Stimulated activated naive CD8-positive, alpha-beta T cell treated with anti-CD3 and anti-CD28 coated beads, Interleukin-15, amount 100 ng/mL, for 72 hours (primary cell): Measurements from ENCODE around the gene TK1.
"Not testable (repeated sequence)": the region's sequence is repeated elsewhere in the genome, so short reads cannot be mapped to it uniquely, and the experiment has no call there.

Source experiments
- ATAC-seq: fragments of 150-1000 bp; cut with Tn5 transposase; 2 replicates; pipeline ENCODE4 v1.10.0; 2021; ENCODE audit warnings: mild to moderate bottlenecking, moderate library complexity
- DNase-seq, 2 donors: peaks; one replicate each; pipeline ENCODE4 v3.0.0; 2021 to 2022
- H3K27ac Mint-ChIP-seq, 2 donors: one replicate each; pipeline ENCODE4 v1.8.0; 2022; ENCODE audit warnings: mild to moderate bottlenecking in 2 of 2, mixed read lengths in 2 of 2, moderate library complexity in 2 of 2
- H3K27me3 Mint-ChIP-seq: one replicate; pipeline ENCODE4 v1.8.0; 2022; ENCODE audit warnings: mixed read lengths
- H3K4me1 Mint-ChIP-seq: one replicate; pipeline ENCODE4 v1.8.0; 2022; ENCODE audit warnings: mild to moderate bottlenecking, mixed read lengths
- H3K4me3 Mint-ChIP-seq, 2 donors: one replicate each; pipeline ENCODE4 v1.8.0; 2022; ENCODE audit warnings: mild to moderate bottlenecking in 2 of 2, mixed read lengths in 2 of 2, moderate library complexity in 1 of 2
- H3K9me3 Mint-ChIP-seq, 2 donors: one replicate each; pipeline ENCODE4 v1.8.0; 2022; ENCODE audit warnings: mixed read lengths in 2 of 2

TK1 gene

DNA sequence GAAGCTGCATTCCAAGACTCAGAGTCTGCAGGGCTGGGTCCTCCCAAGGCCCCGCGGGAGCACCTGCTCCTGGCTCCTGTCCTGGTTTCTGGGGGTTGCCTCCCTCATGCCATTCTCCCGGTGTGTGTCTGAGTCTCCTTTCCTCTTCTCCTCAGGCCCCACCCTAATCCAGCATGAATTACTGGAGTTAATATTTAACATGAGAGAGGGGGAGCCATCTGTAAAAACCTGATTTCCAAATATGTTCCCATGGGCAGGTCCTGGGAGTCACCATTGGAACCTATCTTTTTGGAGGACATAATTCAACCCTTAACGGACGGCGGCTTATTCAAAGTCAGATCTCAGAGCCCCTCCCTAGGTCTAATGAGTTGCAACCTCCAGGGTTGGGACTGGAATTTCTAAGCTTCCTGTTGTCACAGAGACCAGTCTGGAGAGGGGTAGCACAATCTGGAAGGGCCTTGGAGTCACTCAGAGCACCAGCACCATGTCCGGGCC is 35.3 kb downstream of the TK1 start:
- Mint-ChIP-seq H3K9me3 (no peaks in the 10 kb centered on the region), H3K27me3 (no peaks in the 10 kb centered on the region), H3K4me3 (no peak overlapping the region), H3K4me1 (peaks cover 32% of the 10 kb centered on the region), H3K27ac (no peak overlapping the region)
- DNase-seq (no peak), ATAC-seq (no peak)

DNA sequence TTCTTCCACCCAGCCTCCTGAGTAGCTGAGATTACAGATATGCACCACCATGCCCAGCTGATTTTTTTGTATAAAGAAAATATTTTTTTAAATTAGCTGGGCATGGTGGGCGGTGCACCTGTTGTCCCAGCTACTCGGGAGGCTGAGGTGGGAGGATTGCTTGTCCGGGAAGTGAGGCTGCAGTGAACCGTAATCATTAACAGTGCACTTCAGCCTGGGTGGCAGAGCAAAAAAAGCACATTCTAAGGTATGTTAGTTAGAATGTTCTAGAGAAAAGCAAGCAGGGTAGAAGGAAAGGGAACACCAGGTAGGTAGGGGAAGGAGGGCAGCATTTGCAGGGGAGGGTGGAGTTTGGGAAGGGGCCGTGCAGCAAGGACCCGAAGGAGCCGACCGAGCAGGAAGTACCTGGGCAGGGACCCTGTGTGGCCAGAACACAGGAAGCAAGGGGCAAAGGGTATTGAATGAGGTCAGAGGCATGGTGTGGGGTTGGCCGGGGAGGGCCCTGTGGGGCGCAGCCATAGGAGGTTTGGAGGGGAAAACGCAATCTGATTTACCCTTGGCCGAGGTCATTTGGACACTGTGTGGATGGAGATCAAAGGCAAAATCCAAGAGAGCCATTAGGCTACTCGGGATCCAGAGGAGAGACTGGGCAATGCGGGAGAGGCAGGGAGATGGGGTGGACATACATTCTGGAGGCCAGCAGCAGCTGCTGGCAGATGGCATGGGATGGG is 38.4 kb downstream of the TK1 start:
- DNase-seq (no peak), ATAC-seq (no peak)
- Mint-ChIP-seq H3K27ac (peak overlapping the region; percentile 27 to 87), H3K9me3 (no peaks in the 10 kb centered on the region), H3K4me3 (no peak overlapping the region), H3K4me1 (peaks cover 39% of the 10 kb centered on the region), H3K27me3 (no peaks in the 10 kb centered on the region)

DNA sequence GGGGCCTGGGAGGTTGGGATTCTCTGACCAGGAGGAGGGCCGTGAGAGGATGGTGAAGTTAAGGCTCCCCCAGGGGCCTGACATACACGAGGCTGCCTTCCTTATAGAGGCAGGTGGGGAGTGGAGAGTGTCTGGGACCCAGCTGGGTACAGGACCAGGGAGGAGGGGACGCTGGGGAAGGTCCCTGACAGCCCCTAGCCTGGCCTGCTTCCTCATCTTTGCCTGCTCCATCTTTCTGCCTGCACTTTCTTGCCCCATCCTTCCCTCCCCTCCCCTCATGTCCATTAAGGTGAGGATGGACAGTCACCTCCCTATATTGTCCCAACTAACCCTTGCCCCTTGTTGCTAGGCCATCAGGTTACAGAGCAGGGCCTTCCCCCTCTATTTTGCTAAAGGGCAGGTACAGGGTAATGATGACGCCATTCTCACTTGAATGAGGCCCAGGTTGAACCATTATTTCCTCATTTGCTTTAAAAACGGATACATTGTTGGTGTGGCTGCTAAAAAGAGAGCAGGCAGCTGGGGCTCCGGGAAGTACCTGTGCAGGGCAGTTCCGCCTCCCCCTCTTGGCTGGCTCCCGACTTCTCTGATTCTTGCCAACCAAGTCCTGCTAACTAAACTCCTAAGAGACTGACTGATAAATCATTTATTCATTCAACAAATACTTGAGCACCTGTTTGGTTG is 39.4 kb downstream of the TK1 start:
- H3K4me3 Mint-ChIP-seq: no peak overlapping the region
- ATAC-seq (peak; percentile 35), DNase-seq (no peak)
- H3K4me1 Mint-ChIP-seq: peaks cover 49% of the 10 kb centered on the region
- no peaks in the 10 kb centered on the region for H3K9me3 Mint-ChIP-seq
- peak overlapping the region; percentile 34 to 64 for H3K27ac Mint-ChIP-seq
- H3K27me3 Mint-ChIP-seq: no peaks in the 10 kb centered on the region

DNA sequence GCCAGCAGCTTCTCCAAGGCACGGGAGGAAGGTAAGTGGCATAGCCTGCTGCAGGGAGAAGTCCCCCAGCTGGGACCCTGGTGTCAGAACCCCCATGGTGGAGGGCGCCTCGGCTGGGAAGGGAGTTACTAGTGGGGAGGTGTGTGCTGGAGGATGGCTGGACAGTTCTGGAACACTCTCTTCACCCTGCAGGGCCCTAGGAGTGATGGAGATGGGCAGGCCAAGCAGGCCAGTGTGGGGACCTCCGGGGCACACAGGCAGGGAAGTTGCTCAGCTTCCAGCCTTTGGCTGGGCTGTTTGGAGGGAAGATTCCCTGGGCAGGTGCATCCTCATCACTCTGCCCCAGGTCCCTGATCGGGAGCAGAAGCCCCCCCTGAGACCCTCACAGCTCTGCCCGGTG is 40.0 kb downstream of the TK1 start:
- ATAC-seq (no peak), DNase-seq (no peak)
- Mint-ChIP-seq H3K4me3 (peak overlapping the region in 1 of 2 donors; percentile 43), H3K9me3 (no peaks in the 10 kb centered on the region), H3K27ac (peak overlapping the region in 1 of 2 donors; percentile 34), H3K4me1 (peaks cover 54% of the 10 kb centered on the region), H3K27me3 (no peaks in the 10 kb centered on the region)

DNA sequence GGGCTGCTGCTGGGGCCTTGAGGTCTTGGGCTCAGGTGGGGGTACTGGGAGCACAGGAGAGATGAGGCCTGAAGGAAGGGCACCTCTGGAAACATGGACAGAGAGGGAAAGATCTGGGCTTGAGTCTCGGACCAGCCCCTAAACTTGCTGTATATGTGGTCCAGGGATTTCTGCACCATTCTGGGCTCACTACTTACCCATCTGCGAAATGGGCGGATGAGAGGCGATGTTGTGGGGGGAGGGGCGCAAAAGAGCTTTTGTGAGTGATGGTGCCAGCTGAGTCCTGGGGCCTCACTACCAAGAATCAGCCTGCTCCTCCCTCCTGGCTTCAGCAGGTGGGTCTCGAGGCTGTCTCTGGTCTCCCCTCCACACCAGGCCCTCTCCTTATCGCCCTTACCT is 40.4 kb downstream of the TK1 start:
- ATAC-seq: no peak
- no peak for DNase-seq
- no peaks in the 10 kb centered on the region for H3K27me3 Mint-ChIP-seq
- H3K4me3 Mint-ChIP-seq: no peak overlapping the region
- H3K27ac Mint-ChIP-seq: peak overlapping the region; percentile 16 to 78
- peaks cover 58% of the 10 kb centered on the region for H3K4me1 Mint-ChIP-seq
- H3K9me3 Mint-ChIP-seq: no peaks in the 10 kb centered on the region

DNA sequence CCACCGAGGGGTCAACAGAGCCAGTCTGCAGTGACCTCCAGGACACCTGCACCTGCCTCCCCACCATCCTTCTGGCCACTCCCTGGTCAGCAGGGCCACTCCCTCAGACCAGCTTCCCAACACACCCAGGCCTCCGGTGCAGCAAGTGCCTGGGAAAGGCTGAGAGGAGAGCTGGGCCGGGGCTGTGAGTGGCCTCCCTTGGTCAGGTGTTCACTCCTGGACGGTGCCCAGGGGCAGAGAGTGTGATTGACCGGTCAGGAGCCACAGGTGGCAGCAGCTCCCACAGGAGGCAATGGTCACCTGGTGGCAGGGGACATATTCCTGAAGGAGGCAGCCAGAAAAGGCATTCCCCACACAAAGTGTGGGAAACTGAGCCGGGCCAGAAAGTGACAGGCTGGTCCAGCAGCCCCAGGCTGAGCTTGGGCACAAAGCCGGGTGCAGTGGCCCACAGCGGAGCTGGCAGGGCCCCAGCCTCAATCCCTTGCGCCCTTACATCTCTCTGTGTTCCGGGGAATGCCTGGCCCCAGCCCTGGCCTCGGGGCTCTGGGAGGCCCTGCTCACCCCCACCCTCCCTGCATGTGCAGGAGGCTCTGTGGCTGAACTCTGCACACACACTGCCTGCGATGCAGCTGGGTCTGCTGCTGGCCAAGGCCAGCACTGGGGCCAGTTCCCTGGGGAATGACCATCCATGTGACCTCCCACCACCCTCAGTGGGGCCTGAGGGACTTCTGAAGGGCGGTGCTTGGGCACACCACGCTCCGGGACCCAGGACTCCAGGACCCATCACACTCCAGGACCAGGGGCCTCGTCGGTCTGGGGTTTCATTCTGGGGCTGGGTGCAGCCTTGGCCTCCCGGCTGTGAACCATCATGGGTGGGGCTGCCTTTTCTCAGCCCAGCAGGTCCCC is 41.9 kb downstream of the TK1 start:
- no peak for DNase-seq
- Mint-ChIP-seq H3K4me1 (peaks cover 70% of the 10 kb centered on the region), H3K9me3 (no peaks in the 10 kb centered on the region), H3K27me3 (no peaks in the 10 kb centered on the region), H3K27ac (peak overlapping the region in 1 of 2 donors; percentile 71), H3K4me3 (no peak overlapping the region)
- ATAC-seq: no peak

DNA sequence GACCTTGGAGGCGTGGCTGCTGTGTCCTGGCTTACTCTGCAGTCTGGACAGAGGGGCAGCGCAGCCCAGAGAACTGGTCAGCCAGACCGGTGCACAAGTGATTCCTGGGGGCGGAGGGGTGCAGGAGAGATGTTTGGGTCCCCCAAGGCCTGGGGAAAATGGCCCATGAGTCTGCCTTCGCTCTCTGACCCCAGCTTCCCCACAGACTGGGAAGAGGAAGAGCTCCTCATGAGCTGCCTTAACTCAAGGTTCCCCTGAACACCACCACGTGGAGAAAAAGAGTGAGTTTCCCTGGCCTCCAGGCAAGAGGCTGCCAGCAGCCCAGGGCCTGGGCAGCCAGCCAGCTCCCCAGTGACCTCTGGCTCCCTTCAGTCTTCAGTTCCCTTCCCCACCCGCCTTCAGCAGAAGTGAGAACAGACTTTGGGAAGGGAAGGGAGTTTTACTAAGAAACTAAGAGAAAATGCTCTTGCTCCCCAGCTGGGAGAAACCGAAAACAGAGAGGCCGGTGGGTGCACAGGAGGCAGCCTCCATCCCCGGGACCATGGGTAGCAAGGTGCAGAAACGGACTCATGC is 42.6 kb downstream of the TK1 start:
- DNase-seq (no peak), ATAC-seq (no peak)
- no peaks in the 10 kb centered on the region for H3K9me3 Mint-ChIP-seq
- peak overlapping the region in 1 of 2 donors; percentile 71 for H3K27ac Mint-ChIP-seq
- H3K27me3 Mint-ChIP-seq: no peaks in the 10 kb centered on the region
- H3K4me3 Mint-ChIP-seq: no peak overlapping the region
- H3K4me1 Mint-ChIP-seq: peaks cover 78% of the 10 kb centered on the region

DNA sequence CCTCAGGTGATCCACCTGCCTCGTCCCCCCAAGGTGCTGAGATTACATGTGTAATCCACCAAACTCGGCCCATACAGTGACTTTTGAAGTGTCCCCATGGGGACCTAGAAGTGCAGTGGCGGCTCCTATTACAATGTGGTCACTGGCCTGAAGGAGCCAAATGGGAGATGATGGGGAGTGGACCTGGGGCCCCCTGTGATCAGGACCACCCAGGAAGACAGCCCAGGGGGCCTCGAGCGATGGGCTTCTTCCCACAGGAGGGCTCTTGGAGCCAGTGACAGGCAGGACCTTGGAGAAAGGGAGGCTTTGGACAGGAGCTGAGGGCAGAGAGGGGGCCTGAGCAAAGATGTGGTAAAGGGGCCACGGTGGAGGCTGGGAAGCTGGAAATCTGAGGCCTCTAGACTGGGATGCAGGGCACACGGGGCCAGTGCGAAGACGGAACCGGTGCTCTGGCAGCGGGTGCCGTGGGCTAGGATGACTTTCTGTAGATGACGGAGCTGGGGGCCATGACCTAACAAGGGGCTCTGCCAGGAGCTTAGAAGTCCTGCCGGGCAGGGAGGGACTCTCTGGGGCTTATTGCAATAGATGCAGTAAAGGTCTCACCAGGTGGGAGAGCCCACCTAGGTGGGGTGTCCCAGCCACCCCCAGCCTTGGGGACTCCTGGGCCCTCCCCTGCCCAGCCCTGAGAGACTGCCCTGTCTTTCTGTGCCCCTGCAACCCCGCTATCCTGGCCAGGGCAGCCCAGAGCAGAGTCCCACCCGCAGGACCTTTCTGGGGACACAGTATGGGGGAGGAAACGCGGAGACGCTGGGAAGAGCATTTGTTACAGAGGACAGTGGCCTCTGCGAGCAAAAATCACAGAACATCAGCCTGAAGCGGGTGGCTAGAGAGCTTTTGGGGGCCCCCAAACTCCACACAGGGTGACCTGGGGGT is 43.4 kb downstream of the TK1 start:
- Mint-ChIP-seq H3K27me3 (no peaks in the 10 kb centered on the region), H3K9me3 (no peaks in the 10 kb centered on the region), H3K27ac (peak overlapping the region; percentile 62 to 97), H3K4me1 (peaks cover 81% of the 10 kb centered on the region), H3K4me3 (no peak overlapping the region)
- DNase-seq (no peak), ATAC-seq (no peak)

DNA sequence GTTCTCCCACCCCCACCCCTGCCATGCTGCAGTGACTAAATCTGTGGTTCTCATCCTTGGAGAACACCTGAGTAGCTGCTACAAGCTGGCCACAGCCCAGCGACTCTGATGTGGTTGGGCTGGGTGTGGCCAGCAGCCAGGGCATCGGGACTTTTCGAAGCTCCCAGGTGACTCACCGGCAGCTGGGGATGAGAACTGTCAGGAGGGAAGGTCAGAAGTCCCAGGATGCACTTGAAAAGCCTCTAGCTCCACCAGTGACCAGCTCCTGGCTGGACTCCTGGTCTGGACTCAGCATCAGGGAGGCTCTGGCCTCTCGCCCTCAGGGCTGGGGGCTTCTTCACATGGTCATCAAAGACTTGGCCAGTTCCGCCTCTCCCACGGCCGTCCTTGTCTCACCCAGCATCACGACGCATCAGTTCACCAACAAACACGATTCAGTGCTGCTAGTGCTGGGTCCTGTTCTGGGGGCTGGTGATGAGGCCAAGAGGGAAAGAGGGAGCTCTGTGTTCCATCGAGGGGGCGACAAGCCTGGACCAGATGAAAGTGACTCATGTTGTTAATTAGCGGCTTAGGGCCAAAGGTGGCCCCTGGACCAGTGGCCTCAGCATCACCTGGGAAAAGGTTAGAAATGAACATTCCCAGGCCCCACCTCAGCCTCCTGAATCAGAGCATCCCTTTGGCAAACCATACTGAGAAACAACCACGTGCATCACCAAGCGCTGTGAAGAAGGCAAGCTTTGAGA is 44.6 kb downstream of the TK1 start:
- ATAC-seq: no peak
- H3K27ac Mint-ChIP-seq: peak overlapping the region in 1 of 2 donors; percentile 78
- no peaks in the 10 kb centered on the region for H3K27me3 Mint-ChIP-seq
- H3K4me1 Mint-ChIP-seq: peaks cover 81% of the 10 kb centered on the region
- H3K9me3 Mint-ChIP-seq: no peaks in the 10 kb centered on the region
- no peak for DNase-seq
- no peak overlapping the region for H3K4me3 Mint-ChIP-seq

DNA sequence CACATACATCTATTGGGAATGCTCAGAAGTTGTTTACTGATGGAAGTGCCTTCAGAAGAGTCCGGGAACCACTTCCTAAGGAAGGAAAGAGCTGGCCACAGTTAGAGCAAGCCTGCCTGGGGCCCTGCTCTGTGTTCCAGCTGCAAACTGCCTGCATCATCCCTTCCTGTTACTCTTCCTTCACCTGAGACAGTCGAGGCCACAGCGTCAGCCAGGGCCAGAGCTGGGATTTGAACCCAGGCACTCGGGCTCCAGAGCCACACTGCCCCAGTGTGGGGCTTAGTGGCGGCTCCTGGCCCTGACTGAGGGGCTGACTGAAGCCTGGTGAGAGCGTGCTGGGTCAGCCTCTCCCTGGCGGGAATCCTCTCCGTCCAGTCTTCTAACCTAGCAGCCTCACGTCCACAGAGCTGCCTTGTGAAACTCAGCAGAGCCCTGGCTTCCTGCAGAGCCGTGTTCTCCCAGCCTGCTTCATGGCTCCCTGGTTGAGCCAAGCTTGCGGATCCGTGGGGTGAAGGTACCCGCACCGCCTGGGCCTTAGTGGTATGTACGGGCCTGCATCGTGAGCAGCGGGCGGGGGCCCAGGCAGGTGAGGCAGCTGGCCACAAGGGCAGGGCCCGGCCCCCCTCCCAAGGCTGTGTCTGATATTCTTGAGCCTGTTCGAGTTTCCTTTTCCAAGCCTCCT is 45.3 kb downstream of the TK1 start:
- DNase-seq (no peak), ATAC-seq (no peak)
- no peaks in the 10 kb centered on the region for H3K27me3 Mint-ChIP-seq
- H3K9me3 Mint-ChIP-seq: no peaks in the 10 kb centered on the region
- peak overlapping the region in 1 of 2 donors; percentile 78 for H3K27ac Mint-ChIP-seq
- peaks cover 81% of the 10 kb centered on the region for H3K4me1 Mint-ChIP-seq
- H3K4me3 Mint-ChIP-seq: no peak overlapping the region

DNA sequence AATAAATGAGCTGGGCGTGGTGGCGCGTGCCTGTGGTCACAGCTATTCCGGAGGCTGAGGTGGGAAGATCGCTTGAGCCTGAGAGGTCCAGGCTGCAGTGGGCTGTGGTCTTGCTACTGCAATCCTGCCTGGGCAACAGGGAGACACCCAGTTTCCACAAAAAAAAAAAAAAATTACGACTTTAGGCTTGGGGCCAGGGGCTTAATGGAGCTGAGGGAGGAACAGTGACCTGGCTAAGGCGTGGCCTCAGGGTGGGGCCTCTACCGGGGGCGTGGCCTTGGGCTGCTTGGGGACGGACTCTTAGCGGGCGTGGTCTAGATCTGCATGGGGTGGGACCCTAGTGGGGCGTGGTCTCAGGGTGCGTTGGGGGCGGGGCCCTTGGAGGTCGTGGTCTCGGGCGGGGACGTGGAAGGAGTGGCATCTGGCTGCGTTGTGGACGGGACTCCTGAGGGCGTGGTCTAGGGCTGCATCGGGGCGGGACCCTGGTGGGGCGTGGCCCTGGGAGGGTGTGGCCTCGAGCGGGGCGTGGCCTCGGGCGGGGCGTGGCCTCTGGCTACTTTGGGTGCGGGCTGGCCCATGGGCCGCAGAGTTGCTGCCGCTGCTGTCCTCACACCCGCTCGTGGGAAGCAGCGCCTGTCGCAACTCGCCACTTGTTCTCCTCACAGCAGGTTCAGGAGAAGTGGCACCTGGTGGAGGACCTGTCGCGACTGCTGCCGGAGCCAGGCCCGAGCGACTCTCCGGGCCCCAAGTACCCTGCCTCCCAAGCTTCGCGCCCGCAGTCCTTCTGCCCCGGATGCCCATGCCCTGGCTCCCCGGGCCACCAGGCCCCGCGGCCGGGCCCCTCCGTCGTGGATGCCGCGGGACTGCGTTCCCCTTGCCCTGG is 46.4 kb downstream of the TK1 start:
- DNase-seq (peak; percentile 98 to 100), ATAC-seq (peak; percentile 89)
- Mint-ChIP-seq H3K27ac (peak overlapping the region in 1 of 2 donors; percentile 35), H3K9me3 (no peaks in the 10 kb centered on the region), H3K27me3 (no peaks in the 10 kb centered on the region), H3K4me3 (peak overlapping the region; percentile 30 to 38), H3K4me1 (peaks cover 92% of the 10 kb centered on the region)

DNA sequence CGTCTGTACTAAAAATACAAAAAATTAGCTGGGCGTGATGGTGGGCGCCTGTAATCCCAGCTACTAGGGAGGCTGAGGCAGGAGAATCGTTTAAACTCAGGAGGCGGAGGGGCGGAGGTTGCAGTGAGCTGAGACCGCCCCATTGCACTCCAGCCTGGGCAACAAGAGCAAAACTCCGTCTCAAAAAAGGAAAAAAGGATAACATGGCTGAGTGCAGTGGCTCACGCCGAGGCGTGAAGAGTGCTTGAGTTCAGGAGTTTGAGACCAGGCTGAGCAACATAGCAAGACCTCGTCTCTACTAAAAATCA is 47.0 kb downstream of the TK1 start:
- H3K4me3 Mint-ChIP-seq: peak overlapping the region in 1 of 2 donors; percentile 38
- not testable (repeated sequence) for DNase-seq, ATAC-seq, H3K9me3 Mint-ChIP-seq, H3K27me3 Mint-ChIP-seq
- peaks cover 97% of the 10 kb centered on the region for H3K4me1 Mint-ChIP-seq
- peak overlapping the region in 1 of 2 donors; percentile 74 for H3K27ac Mint-ChIP-seq
